GM06990 (cell line): Measurements from ENCODE around the gene RRP1.
A peak's percentile ranks its signal among the peaks of the same experiment; 100 is the strongest.

ENCODE experiments used
- DNase-seq: peaks from one replicate; pipeline ENCODE4 v3.0.0-alpha.2; 2011; ENCODE audit not compliant: insufficient read length; ENCODE audit errors: extremely low read depth
- H3K27me3 ChIP-seq: replicated peaks from 2 replicates; pipeline ENCODE4 v1.6.0; 2011; ENCODE audit warnings: low read length; ENCODE audit not compliant: control insufficient read depth, insufficient read depth
- H3K36me3 ChIP-seq: 2 replicates; pipeline ENCODE4 v1.5.1; 2011; ENCODE audit warnings: low read length; ENCODE audit not compliant: control insufficient read depth, insufficient read depth
- H3K4me3 ChIP-seq: replicated peaks from 2 replicates; pipeline ENCODE4 v1.5.1; 2011; ENCODE audit warnings: low read depth, mild to moderate bottlenecking, control low read depth, low read length
- CTCF ChIP-seq: IDR thresholded peaks from 2 replicates; pipeline ENCODE4 v1.5.1; 2011; ENCODE audit warnings: low read length, control low read depth, mild to moderate bottlenecking, inconsistent platforms; ENCODE audit not compliant: insufficient read depth, poor library complexity, severe bottlenecking

RRP1 gene

GRCh38 chr21:43829161-43829560, 39.8 kb downstream of the RRP1 start:
- H3K27me3 ChIP-seq: no peaks in the 10 kb centered on the region
- DNase-seq: no peak
- no peaks in the 10 kb centered on the region for H3K36me3 ChIP-seq
- TF ChIP-seq CTCF: no peak
- no peak overlapping the region for H3K4me3 ChIP-seq

- no peaks in the 10 kb centered on the region for H3K27me3 ChIP-seq
- TF ChIP-seq CTCF: peak; percentile 6
- no peaks in the 10 kb centered on the region for H3K36me3 ChIP-seq
- DNase-seq: no peak
- no peak overlapping the region for H3K4me3 ChIP-seq
Observed at GRCh38 chr21:43829575-43830119, 40.3 kb downstream of the RRP1 start.

GRCh38 chr21:43832158-43832550, 42.8 kb downstream of the RRP1 start:
- no peak for TF ChIP-seq CTCF
- Histone ChIP-seq H3K36me3 (no peaks in the 10 kb centered on the region), H3K27me3 (no peaks in the 10 kb centered on the region), H3K4me3 (no peak overlapping the region)
- DNase-seq: no peak

GRCh38 chr21:43832648-43833047, 43.3 kb downstream of the RRP1 start:
- Histone ChIP-seq H3K4me3 (no peak overlapping the region), H3K36me3 (no peaks in the 10 kb centered on the region), H3K27me3 (no peaks in the 10 kb centered on the region)
- TF ChIP-seq CTCF: no peak
- no peak for DNase-seq

DNA sequence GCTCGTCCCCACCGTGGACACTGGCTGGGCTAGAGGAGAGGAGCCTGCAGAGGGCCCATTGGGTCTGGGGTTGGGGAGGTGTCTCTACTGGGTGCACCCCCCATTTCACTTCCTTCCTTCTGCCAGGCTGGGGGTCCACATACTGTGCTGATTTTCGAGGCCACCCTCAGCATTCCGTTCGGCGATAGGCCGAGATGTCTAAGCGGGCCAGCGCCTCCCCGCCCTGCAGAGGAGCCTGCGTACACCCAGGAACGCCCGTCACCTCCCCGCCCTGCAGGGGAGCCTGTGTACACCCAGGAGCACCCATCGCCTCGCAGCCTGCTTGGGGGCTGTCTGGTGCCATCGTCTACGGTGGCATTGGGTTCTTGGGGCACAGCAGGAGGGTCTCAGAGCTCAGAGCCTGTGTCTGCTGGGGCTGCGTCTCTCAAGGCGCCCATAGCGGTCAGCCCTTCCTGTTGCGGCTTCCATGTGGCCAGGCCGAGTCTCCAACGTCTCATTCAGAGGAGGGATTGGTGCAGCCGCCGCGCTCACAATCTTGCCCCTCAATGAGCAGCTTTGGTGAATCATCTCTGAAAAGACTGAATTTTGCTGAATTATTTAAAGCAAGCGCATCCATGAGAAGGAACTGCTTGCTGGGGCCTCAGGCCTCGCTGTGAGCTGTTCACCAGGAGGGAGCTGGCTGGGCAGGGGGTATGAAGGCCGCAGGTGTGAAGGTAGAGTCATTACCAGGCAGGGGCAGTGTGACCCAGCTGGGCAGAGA, 44.9 kb downstream of the RRP1 start:
- no peak for TF ChIP-seq CTCF
- DNase-seq: no peak
- Histone ChIP-seq H3K36me3 (no peaks in the 10 kb centered on the region), H3K27me3 (no peaks in the 10 kb centered on the region), H3K4me3 (no peak overlapping the region)

GRCh38 chr21:43835050-43835449, 45.7 kb downstream of the RRP1 start:
- Histone ChIP-seq H3K36me3 (no peaks in the 10 kb centered on the region), H3K4me3 (no peak overlapping the region), H3K27me3 (no peaks in the 10 kb centered on the region)
- no peak for DNase-seq
- no peak for TF ChIP-seq CTCF
